GM23338 (cell line): ENCODE data around the gene ZEB1. TPM values are rescaled to one million over a fixed set of nuclear protein-coding genes. Genes with fewer than 3 reads are reported as not detected.

Experiments
- ATAC-seq: fragments of 200-7000 bp; cut with Tn5 transposase; 3 replicates; pipeline ENCODE4 v1.9.1; 2020
- DNase-seq: peaks from one replicate; pipeline ENCODE4 v3.0.0-alpha.2; 2015; ENCODE audit warnings: low spot score
- H2AFZ ChIP-seq: fragments of 200-600 bp; sonication (generic); 2 replicates; pipeline ENCODE4 v1.8.0; 2016; ENCODE audit warnings: antibody characterized with exemption, mild to moderate bottlenecking, moderate library complexity
- H3F3A ChIP-seq: fragments of 200-600 bp; sonication (generic); replicated peaks from 2 replicates; pipeline ENCODE4 v1.8.0; 2017; ENCODE audit warnings: antibody characterized with exemption, mixed run types, low read depth
- H3K27ac ChIP-seq: fragments of 200-600 bp; sonication (generic); 2 replicates; pipeline ENCODE4 v1.6.1; 2016; ENCODE audit warnings: low read depth
- H3K27me3 ChIP-seq: fragments of 200-600 bp; sonication (generic); 2 replicates; pipeline ENCODE4 v1.8.0; 2016; ENCODE audit warnings: mild to moderate bottlenecking, mixed run types, moderate library complexity; ENCODE audit not compliant: insufficient read depth
- H3K36me3 ChIP-seq: fragments of 200-600 bp; sonication (generic); 2 replicates; pipeline ENCODE4 v1.8.0; 2016; ENCODE audit warnings: mild to moderate bottlenecking; ENCODE audit not compliant: insufficient read depth
- H3K4me1 ChIP-seq: fragments of 200-600 bp; sonication (generic); 2 replicates; pipeline ENCODE4 v1.8.0; 2016; ENCODE audit warnings: mild to moderate bottlenecking, moderate library complexity; ENCODE audit not compliant: insufficient read depth
- H3K4me2 ChIP-seq: fragments of 200-600 bp; sonication (generic); 2 replicates; pipeline ENCODE4 v1.7.1; 2017; ENCODE audit warnings: mixed run types
- H3K4me3 ChIP-seq: fragments of 200-600 bp; sonication (generic); 2 replicates; pipeline ENCODE4 v1.6.1; 2016; ENCODE audit warnings: mixed run types
- H3K79me2 ChIP-seq: fragments of 200-600 bp; sonication (generic); replicated peaks from 2 replicates; pipeline ENCODE4 v1.8.0; 2017; ENCODE audit warnings: mild to moderate bottlenecking; ENCODE audit not compliant: insufficient read depth
- H3K9me2 ChIP-seq: fragments of 200-600 bp; sonication (generic); 2 replicates; pipeline ENCODE4 v1.8.0; 2017; ENCODE audit not compliant: insufficient read depth
- H4K20me1 ChIP-seq: fragments of 200-600 bp; sonication (generic); replicated peaks from 2 replicates; pipeline ENCODE4 v1.8.0; 2017; ENCODE audit warnings: mild to moderate bottlenecking; ENCODE audit not compliant: insufficient read depth
- H3K27ac Mint-ChIP-seq: 2 replicates; pipeline ENCODE4 v1.8.0; 2020; ENCODE audit warnings: inconsistent platforms, mild to moderate bottlenecking, moderate library complexity, mixed read lengths
- H3K27me3 Mint-ChIP-seq: 3 replicates; pipeline ENCODE4 v1.8.0; 2022; ENCODE audit warnings: low read depth, mild to moderate bottlenecking, moderate library complexity, mixed read lengths, inconsistent platforms; ENCODE audit not compliant: insufficient read depth, poor library complexity
- H3K36me3 Mint-ChIP-seq: 3 replicates; pipeline ENCODE4 v1.8.0; 2021; ENCODE audit warnings: low read depth, mild to moderate bottlenecking, inconsistent platforms, moderate library complexity, mixed read lengths
- H3K4me1 Mint-ChIP-seq: 3 replicates; pipeline ENCODE4 v1.8.0; 2020; ENCODE audit warnings: mild to moderate bottlenecking, inconsistent platforms, mixed read lengths
- H3K4me3 Mint-ChIP-seq: 3 replicates; pipeline ENCODE4 v1.8.0; 2021; ENCODE audit warnings: moderate library complexity, mild to moderate bottlenecking, inconsistent platforms, mixed read lengths
- H3K9me3 Mint-ChIP-seq: 3 replicates; pipeline ENCODE4 v1.8.0; 2020; ENCODE audit warnings: moderate library complexity, mild to moderate bottlenecking, inconsistent platforms, mixed read lengths
- CREB1 ChIP-seq: fragments of 250-450 bp; sonication (Bioruptor Pico); IDR thresholded peaks from 2 replicates; pipeline ENCODE4 v1.5.0; 2020; ENCODE audit warnings: low read depth, mild to moderate bottlenecking, moderate library complexity
- CTCF ChIP-seq, 2 experiments: fragments of 200-600 bp in 1 of 2; sonication (generic) in 1 of 2; conservative IDR thresholded peaks; 2 replicates each; pipeline versions ENCODE4 v1.5.1 to v1.6.1; 2016 to 2017; ENCODE audit warnings: antibody characterized with exemption in 2 of 2, low read depth in 2 of 2, mild to moderate bottlenecking in 2 of 2, moderate library complexity in 1 of 2
- ETS1 ChIP-seq: IDR thresholded peaks from 2 replicates; pipeline ENCODE4 v1.6.1; 2016; ENCODE audit warnings: antibody characterized with exemption
- EZH2phosphoT487 ChIP-seq: fragments of 200-600 bp; sonication (generic); IDR thresholded peaks from one replicate; pipeline ENCODE4 v1.8.1; 2018; ENCODE audit warnings: antibody characterized with exemption; ENCODE audit not compliant: unreplicated experiment
- JUNB ChIP-seq: IDR thresholded peaks from one replicate; pipeline ENCODE4 v1.6.1; 2016; ENCODE audit warnings: antibody characterized with exemption; ENCODE audit not compliant: unreplicated experiment
- POLR2AphosphoS5 ChIP-seq: IDR thresholded peaks from 2 replicates; pipeline ENCODE4 v1.6.1; 2016; ENCODE audit warnings: antibody characterized with exemption, low read depth
- REST ChIP-seq: IDR thresholded peaks from one replicate; pipeline ENCODE4 v1.6.1; 2018; ENCODE audit warnings: antibody characterized with exemption; ENCODE audit not compliant: unreplicated experiment
- STAT1 ChIP-seq: IDR thresholded peaks from one replicate; pipeline ENCODE4 v1.6.1; 2016; ENCODE audit warnings: antibody characterized with exemption; ENCODE audit not compliant: unreplicated experiment
- ZNF114 ChIP-seq: fragments of 250-450 bp; sonication (Bioruptor Pico); IDR thresholded peaks from 2 replicates; pipeline ENCODE4 v1.5.0; 2020; ENCODE audit warnings: mild to moderate bottlenecking, moderate library complexity
- ZNF331 ChIP-seq: fragments of 250-450 bp; sonication (Bioruptor Pico); IDR thresholded peaks from 2 replicates; pipeline ENCODE4 v1.5.0; 2020; ENCODE audit warnings: low read depth, mild to moderate bottlenecking, moderate library complexity
- ZNF462 ChIP-seq: fragments of 250-450 bp; sonication (Bioruptor Pico); IDR thresholded peaks from 2 replicates; pipeline ENCODE4 v1.5.0; 2020; ENCODE audit warnings: mild to moderate bottlenecking, moderate library complexity
- polyA plus RNA-seq: library from polyadenylated mRNA; unstranded; fragments of >200 nt; fragmentation: Nextera tagmentation; extraction: Ambion mirVana; gene quantifications from 2 replicates; pipeline ENCODE4 v1.2.1, GENCODE V29; 2016
- total RNA-seq: library from RNA; depleted of rRNA; stranded (reverse); fragments of >200 nt; shearing (Covaris generic); gene quantifications from 2 replicates; pipeline ENCODE4 v1.2.3, GENCODE V29; 2014

The ZEB1 gene
- total and polyA plus RNA-seq, 2 experiments from 2014 or later = 0.16 to 0.45 TPM

- no peak for TF ChIP-seq STAT1
- no peak for TF ChIP-seq ETS1
Observed at GRCh38 chr10:31346953-31347352, 27.9 kb downstream of the ZEB1 start (continued).

- H3K4me2 ChIP-seq = no peak overlapping the region
- no peak overlapping the region for H3K27ac Mint-ChIP-seq
- DNase-seq = no peak
- H2AFZ ChIP-seq = no peak overlapping the region
- no peaks in the 10 kb centered on the region for H3K36me3 ChIP-seq
- TF ChIP-seq JUNB (no peak), REST (no peak), ZNF331 (CRISPR knock-in tag) (no peak), EZH2phosphoT487 (no peak), STAT1 (no peak), CREB1 (CRISPR knock-in tag) (no peak), ZNF462 (no peak), CTCF (conservative IDR thresholded peaks at IDR 0.05; ENCODE audit: low read depth in 2 of 2) (no peak), POLR2AphosphoS5 (no peak), ZNF114 (no peak), ETS1 (no peak)
- no peaks in the 10 kb centered on the region for H3F3A ChIP-seq
- no peaks in the 10 kb centered on the region for H3K27me3 ChIP-seq
- H3K27ac ChIP-seq = no peak overlapping the region
- ATAC-seq = no peak
- no peaks in the 10 kb centered on the region for H4K20me1 ChIP-seq
- no peak overlapping the region for H3K4me3 ChIP-seq
- no peaks in the 10 kb centered on the region for H3K9me3 Mint-ChIP-seq
- H3K27me3 Mint-ChIP-seq = no peaks in the 10 kb centered on the region
- peaks cover 12% of the 10 kb centered on the region for H3K4me1 Mint-ChIP-seq
- H3K79me2 ChIP-seq = no peaks in the 10 kb centered on the region
- peaks cover 7% of the 10 kb centered on the region; the same call in 1 of the 2 replicates for H3K4me1 ChIP-seq
- no peaks in the 10 kb centered on the region for H3K9me2 ChIP-seq
- H3K36me3 Mint-ChIP-seq = no peaks in the 10 kb centered on the region
- no peak overlapping the region for H3K4me3 Mint-ChIP-seq
Observed at GRCh38 chr10:31347705-31348104, 28.7 kb downstream of the ZEB1 start.
